H9 (cell line): ENCODE results near the gene ZNF652. TPM values are rescaled to one million over a fixed set of nuclear protein-coding genes. Genes with fewer than 3 reads are reported as not detected.

Experiments
- DNase-seq: peaks from one replicate; pipeline ENCODE4 v3.0.0-alpha.2; 2017
- H2AFZ ChIP-seq: one replicate; pipeline ENCODE4 v1.6.1; 2013; ENCODE audit warnings: mild to moderate bottlenecking, low read length, control low read depth, moderate library complexity
- H2AK5ac ChIP-seq: 2 replicates; pipeline ENCODE4 v1.6.1; 2013; ENCODE audit warnings: low read length, control low read depth, mixed read lengths; ENCODE audit not compliant: insufficient read length
- H2BK120ac ChIP-seq: one replicate; pipeline ENCODE4 v1.6.1; 2013; ENCODE audit warnings: low read depth, mild to moderate bottlenecking, low read length, control low read depth, inconsistent platforms; ENCODE audit not compliant: poor library complexity, severe bottlenecking
- H2BK12ac ChIP-seq: 2 replicates; pipeline ENCODE4 v1.6.1; 2013; ENCODE audit warnings: low read length, control low read depth, mixed read lengths, low read depth; ENCODE audit not compliant: insufficient read length
- H2BK15ac ChIP-seq: 2 replicates; pipeline ENCODE4 v1.6.1; 2013; ENCODE audit warnings: low read depth, low read length, control low read depth
- H2BK20ac ChIP-seq: one replicate; pipeline ENCODE4 v1.6.1; 2013; ENCODE audit warnings: low read depth, mild to moderate bottlenecking, low read length, control low read depth, inconsistent platforms; ENCODE audit not compliant: poor library complexity, severe bottlenecking
- H2BK5ac ChIP-seq: 2 replicates; pipeline ENCODE4 v1.6.1; 2013; ENCODE audit warnings: low read length, control low read depth, mixed read lengths; ENCODE audit not compliant: insufficient read length
- H3K14ac ChIP-seq: 2 replicates; pipeline ENCODE4 v1.6.1; 2013; ENCODE audit warnings: low read length, control low read depth; ENCODE audit not compliant: insufficient read depth
- H3K18ac ChIP-seq: 2 replicates; pipeline ENCODE4 v1.6.1; 2013; ENCODE audit warnings: low read depth, mild to moderate bottlenecking, mixed read lengths, low read length, control low read depth; ENCODE audit not compliant: insufficient read length
- H3K23ac ChIP-seq: 2 replicates; pipeline ENCODE4 v1.6.1; 2013; ENCODE audit warnings: low read length, control low read depth, mixed read lengths, low read depth; ENCODE audit not compliant: insufficient read length
- H3K23me2 ChIP-seq: 2 replicates; pipeline ENCODE4 v1.6.1; 2013; ENCODE audit warnings: low read depth, mild to moderate bottlenecking, mixed read lengths, low read length, control low read depth; ENCODE audit not compliant: insufficient read length, poor library complexity, severe bottlenecking
- H3K27ac ChIP-seq: 2 replicates; pipeline ENCODE4 v1.5.1; 2013; ENCODE audit warnings: low read length, control low read depth, mixed read lengths, low read depth; ENCODE audit not compliant: insufficient read length
- H3K27me3 ChIP-seq: 2 replicates; pipeline ENCODE4 v1.6.1; 2013; ENCODE audit warnings: low read length, control low read depth, inconsistent platforms; ENCODE audit not compliant: insufficient read depth
- H3K4ac ChIP-seq: 2 replicates; pipeline ENCODE4 v1.6.1; 2013; ENCODE audit warnings: low read depth, mild to moderate bottlenecking, control low read depth, inconsistent platforms, low read length, moderate library complexity
- H3K4me1 ChIP-seq: 2 replicates; pipeline ENCODE4 v1.6.1; 2013; ENCODE audit warnings: low read length, control low read depth, inconsistent platforms; ENCODE audit not compliant: insufficient read depth
- H3K4me2 ChIP-seq: 2 replicates; pipeline ENCODE4 v1.6.1; 2013; ENCODE audit warnings: low read length, control low read depth, mixed read lengths; ENCODE audit not compliant: insufficient read length, insufficient read depth
- H3K56ac ChIP-seq: 2 replicates; pipeline ENCODE4 v1.6.1; 2013; ENCODE audit warnings: low read depth, mild to moderate bottlenecking, mixed read lengths, low read length, control low read depth; ENCODE audit not compliant: insufficient read length
- H3K79me1 ChIP-seq: 2 replicates; pipeline ENCODE4 v1.6.1; 2013; ENCODE audit warnings: low read depth, mild to moderate bottlenecking, moderate library complexity, low read length, control low read depth, inconsistent platforms; ENCODE audit not compliant: insufficient read depth, poor library complexity, severe bottlenecking
- H3K79me2 ChIP-seq: 2 replicates; pipeline ENCODE4 v1.6.1; 2013; ENCODE audit warnings: low read length, control low read depth, inconsistent platforms; ENCODE audit not compliant: insufficient read depth
- H3K9ac ChIP-seq: 2 replicates; pipeline ENCODE4 v1.6.1; 2013; ENCODE audit warnings: low read length, control low read depth, mixed read lengths; ENCODE audit not compliant: insufficient read length; ENCODE audit errors: extremely low read depth
- H3K9me3 ChIP-seq: one replicate; pipeline ENCODE4 v1.6.1; 2013; ENCODE audit warnings: low read depth, low read length, inconsistent platforms; ENCODE audit not compliant: control insufficient read depth
- H3T11ph ChIP-seq: one replicate; pipeline ENCODE4 v1.6.1; 2013; ENCODE audit warnings: mild to moderate bottlenecking, low read length, control low read depth, inconsistent platforms
- H4K20me1 ChIP-seq: one replicate; pipeline ENCODE4 v1.6.1; 2013; ENCODE audit not compliant: control insufficient read depth, insufficient read length, insufficient read depth
- H4K5ac ChIP-seq: 2 replicates; pipeline ENCODE4 v1.6.1; 2013; ENCODE audit warnings: low read depth, mild to moderate bottlenecking, mixed read lengths, low read length, control low read depth; ENCODE audit not compliant: insufficient read length
- H4K8ac ChIP-seq: replicated peaks from 2 replicates; pipeline ENCODE4 v1.6.1; 2013; ENCODE audit warnings: low read length, control low read depth, mixed read lengths, low read depth; ENCODE audit not compliant: insufficient read length
- H4K91ac ChIP-seq: 2 replicates; pipeline ENCODE4 v1.6.1; 2013; ENCODE audit warnings: low read depth, mild to moderate bottlenecking, moderate library complexity, mixed read lengths, low read length, control low read depth; ENCODE audit not compliant: insufficient read length
- H3K27ac Mint-ChIP-seq, 3 experiments: 2 replicates in 2 of 3; 3 replicates in 1 of 3; pipeline ENCODE4 v1.8.0; 2020 to 2021; ENCODE audit warnings: mixed read lengths in 3 of 3, mild to moderate bottlenecking in 1 of 3, moderate library complexity in 1 of 3
- H3K27me3 Mint-ChIP-seq: 2 replicates; pipeline ENCODE4 v1.8.0; 2021; ENCODE audit warnings: low read depth, mild to moderate bottlenecking, moderate library complexity, mixed read lengths
- H3K36me3 Mint-ChIP-seq, 3 experiments: 2 replicates in 2 of 3; 3 replicates in 1 of 3; pipeline ENCODE4 v1.8.0; 2020 to 2021; ENCODE audit warnings: low read depth in 3 of 3, mixed read lengths in 3 of 3; ENCODE audit not compliant: insufficient read depth in 1 of 3
- H3K4me1 Mint-ChIP-seq, 2 experiments: 2 replicates each; pipeline ENCODE4 v1.8.0; 2020; ENCODE audit warnings: mixed read lengths in 2 of 2
- H3K4me3 Mint-ChIP-seq, 2 experiments: 2 replicates in 1 of 2; 3 replicates in 1 of 2; pipeline ENCODE4 v1.8.0; 2020 to 2021; ENCODE audit warnings: mild to moderate bottlenecking in 2 of 2, mixed read lengths in 2 of 2, moderate library complexity in 1 of 2
- H3K9me3 Mint-ChIP-seq, 2 experiments: 2 replicates in 1 of 2; 3 replicates in 1 of 2; pipeline ENCODE4 v1.8.0; 2020; ENCODE audit warnings: mild to moderate bottlenecking in 2 of 2, mixed read lengths in 2 of 2, moderate library complexity in 1 of 2
- CTCF ChIP-seq: fragments of 200-600 bp; sonication (generic); conservative IDR thresholded peaks from 3 replicates; pipeline ENCODE4 v1.8.0; 2021; ENCODE audit warnings: antibody characterized with exemption, mild to moderate bottlenecking
- WGBS: extraction: QIAGEN DNeasy Blood & Tissue Kit; methylation state at CpG from one replicate; pipeline ENCODE4 v1.1.7; 2013; ENCODE audit warnings: missing lambda C conversion rate, low lambda C conversion rate, mixed read lengths; ENCODE audit not compliant: insufficient read length; ENCODE audit errors: extremely low coverage; 5-methylcytosine and 5-hydroxymethylcytosine counted together
- total RNA-seq: library from RNA; stranded (reverse); gene quantifications from 2 replicates; pipeline ENCODE4 v1.2.1, GENCODE V29; 2021

The ZNF652 gene
- total RNA-seq, 1 experiment from 2014 or later = 33.6 TPM

GRCh38 chr17:49316889-49317675 is 45.0 kb downstream of the ZNF652 start:
- no peaks in the 10 kb centered on the region for H3K9me3 ChIP-seq
- H3K14ac ChIP-seq = no peak overlapping the region
- H3K27me3 ChIP-seq = no peaks in the 10 kb centered on the region
- H3K27ac Mint-ChIP-seq = peak overlapping the region in 2 of 3 experiments; percentile 24 to 44; a peak in 4 of 7 replicates
- no peaks in the 10 kb centered on the region for H4K20me1 ChIP-seq
- no peak overlapping the region for H4K91ac ChIP-seq
- no peak for TF ChIP-seq CTCF
- peaks cover 2% of the 10 kb centered on the region for H3K79me1 ChIP-seq
- no peak overlapping the region for H3T11ph ChIP-seq
- H3K23ac ChIP-seq = no peak overlapping the region
- H2BK5ac ChIP-seq = no peak overlapping the region
- WGBS = no CpG with 5 or more reads among the region's 13 CpGs
- no peak overlapping the region for H3K56ac ChIP-seq
- no peaks in the 10 kb centered on the region for H3K27me3 Mint-ChIP-seq
- H3K79me2 ChIP-seq = no peaks in the 10 kb centered on the region
- H2BK120ac ChIP-seq = no peak overlapping the region
- no peak overlapping the region for H2BK15ac ChIP-seq
- no peak overlapping the region for H3K27ac ChIP-seq
- no peaks in the 10 kb centered on the region for H3K23me2 ChIP-seq
- H3K4me3 Mint-ChIP-seq = no peak overlapping the region
- H3K36me3 Mint-ChIP-seq = peaks cover 3 to 5% (median 4%) of the 10 kb centered on the region in 3 experiments; a peak in 5 of 7 replicates
- H3K9ac ChIP-seq = no peak overlapping the region
- H2AK5ac ChIP-seq = no peak overlapping the region
- no peak overlapping the region for H3K4ac ChIP-seq
- no peaks in the 10 kb centered on the region for H3K9me3 Mint-ChIP-seq
- H4K5ac ChIP-seq = no peak overlapping the region
- H2AFZ ChIP-seq = no peak overlapping the region
- no peak overlapping the region for H3K18ac ChIP-seq
- no peak overlapping the region for H2BK12ac ChIP-seq
- no peak overlapping the region for H4K8ac ChIP-seq
- H3K4me1 Mint-ChIP-seq = peaks cover 10 to 15% of the 10 kb centered on the region in 2 experiments; a peak in 2 of 4 replicates
- no peak overlapping the region for H2BK20ac ChIP-seq
- H3K4me2 ChIP-seq = no peak overlapping the region
- no peak for DNase-seq
- H3K4me1 ChIP-seq = no peaks in the 10 kb centered on the region
